A549 (cell line): Measurements from ENCODE around the gene DNAH11. TPM values are rescaled to one million over a fixed set of nuclear protein-coding genes. Genes with fewer than 3 reads are reported as not detected.

Source experiments
- ATAC-seq, 2 experiments: fragments of 200-7000 bp in 1 of 2; fragments of >200 bp in 1 of 2; cut with Nextera tagmentation in 1 of 2; cut with Tn5 transposase in 1 of 2; 3 replicates each; pipeline versions ENCODE4 v1.8.0 to v1.9.1; 2018 to 2020; ENCODE audit warnings: mild to moderate bottlenecking in 1 of 2, moderate library complexity in 1 of 2
- CTCF ChIA-PET: fragments of 300-600 bp; sonication (Branson Sonifier 250); formaldehyde crosslinking; extraction: SDS; loops from one replicate; lab custom pipeline; 2021; ENCODE audit warnings: antibody characterized with exemption, inconsistent platforms; lab: Yijun Ruan, JAX
- POLR2A ChIA-PET: fragments of 350-600 bp; formaldehyde crosslinking; extraction: SDS; loops from one replicate; lab custom pipeline; 2021; ENCODE audit warnings: antibody characterized with exemption, inconsistent platforms; lab: Yijun Ruan, JAX
- DNase-seq, 2 experiments: peaks; one replicate each; pipeline versions ENCODE4 v3.0.0 to v3.0.0-alpha.2; 2011 to 2016; ENCODE audit warnings: low read depth in 1 of 2, low spot score in 1 of 2
- FAIRE-seq: peaks from 2 replicates; lab custom pipeline; 2011; peaks lifted over from hg19 to GRCh38; lab: Jason Lieb, UNC
- H3K27ac ChIP-seq, 2 experiments: fragments of >200 bp; sonication (Bioruptor Twin); formaldehyde crosslinking; 3 replicates each; pipeline ENCODE4 v1.5.1; 2016 to 2017
- H3K4me1 ChIP-seq: fragments of >200 bp; sonication (Bioruptor Twin); formaldehyde crosslinking; 3 replicates; pipeline ENCODE4 v1.6.1; 2016
- H3K4me2 ChIP-seq: fragments of >200 bp; sonication (Bioruptor Twin); formaldehyde crosslinking; 3 replicates; pipeline ENCODE4 v1.6.1; 2016
- H3K4me3 ChIP-seq: fragments of >200 bp; sonication (Bioruptor Twin); formaldehyde crosslinking; 3 replicates; pipeline ENCODE4 v1.5.1; 2016
- H3K9me3 ChIP-seq: fragments of >200 bp; sonication (Bioruptor Twin); formaldehyde crosslinking; 3 replicates; pipeline ENCODE4 v1.6.1; 2016
- CEBPB ChIP-seq, 2 experiments: fragments of >200 bp in 1 of 2; sonication (Bioruptor Twin) in 1 of 2; formaldehyde crosslinking in 1 of 2; IDR thresholded peaks; 2 replicates each; pipeline ENCODE4 v1.6.1; 2012 to 2016
- EHMT2 ChIP-seq: fragments of 200-600 bp; sonication (generic); IDR thresholded peaks from 2 replicates; pipeline ENCODE4 v1.6.1; 2016; ENCODE audit warnings: antibody characterized with exemption, low read depth, mild to moderate bottlenecking, moderate library complexity
- ELK1 ChIP-seq: fragments of 150-350 bp; IDR thresholded peaks from 2 replicates; pipeline ENCODE4 v1.6.1; 2014; ENCODE audit warnings: low read depth, mild to moderate bottlenecking, low read length
- FOXS1 ChIP-seq: fragments of 250-450 bp; sonication (Bioruptor Pico); IDR thresholded peaks from 2 replicates; pipeline ENCODE4 v1.5.0; 2020; ENCODE audit warnings: mild to moderate bottlenecking, moderate library complexity
- HES2 ChIP-seq: fragments of >200 bp; sonication (Bioruptor Twin); formaldehyde crosslinking; IDR thresholded peaks from 2 replicates; pipeline ENCODE4 v1.6.1; 2016
- HOXB5 ChIP-seq: fragments of 250-450 bp; sonication (Bioruptor Pico); IDR thresholded peaks from 2 replicates; pipeline ENCODE4 v1.5.0; 2020; ENCODE audit warnings: mild to moderate bottlenecking, moderate library complexity
- JUNB ChIP-seq: fragments of >200 bp; sonication (Bioruptor Twin); formaldehyde crosslinking; IDR thresholded peaks from 2 replicates; pipeline ENCODE4 v1.6.1; 2016
- KDM5A ChIP-seq: fragments of 200-600 bp; sonication (generic); IDR thresholded peaks from 2 replicates; pipeline ENCODE4 v1.6.1; 2016; ENCODE audit warnings: antibody characterized with exemption, mild to moderate bottlenecking
- MYC ChIP-seq: IDR thresholded peaks from 2 replicates; pipeline ENCODE4 v1.6.1; 2012; ENCODE audit warnings: mild to moderate bottlenecking, inconsistent platforms, low read length, improper control_type of control experiment, borderline replicate concordance
- NFE2L2 ChIP-seq: fragments of 150-350 bp; conservative IDR thresholded peaks from 2 replicates; pipeline ENCODE4 v1.6.1; 2014; ENCODE audit warnings: low read length
- PHF8 ChIP-seq: fragments of 200-600 bp; sonication (generic); IDR thresholded peaks from 2 replicates; pipeline ENCODE4 v1.6.1; 2016; ENCODE audit warnings: low read depth, mild to moderate bottlenecking, antibody characterized with exemption, moderate library complexity, borderline replicate concordance
- RAD21 ChIP-seq, 2 experiments: fragments of >200 bp in 1 of 2; sonication (Bioruptor Twin) in 1 of 2; formaldehyde crosslinking in 1 of 2; IDR thresholded peaks in 1 of 2; conservative IDR thresholded peaks in 1 of 2; 2 replicates in 1 of 2; 3 replicates in 1 of 2; pipeline ENCODE4 v1.6.1; 2012 to 2018; ENCODE audit warnings: inconsistent platforms in 1 of 2
- RARB ChIP-seq: fragments of 250-450 bp; sonication (Bioruptor Pico); IDR thresholded peaks from 2 replicates; pipeline ENCODE4 v1.8.0; 2021; ENCODE audit warnings: mild to moderate bottlenecking, moderate library complexity
- RCOR1 ChIP-seq: fragments of 150-350 bp; IDR thresholded peaks from 2 replicates; pipeline ENCODE4 v1.6.1; 2014; ENCODE audit warnings: antibody characterized with exemption, low read length, low read depth
- ZFP36 ChIP-seq: fragments of 450-650 bp; IDR thresholded peaks from 2 replicates; pipeline ENCODE4 v1.6.1; 2014; ENCODE audit warnings: borderline replicate concordance; ENCODE audit not compliant: partially characterized antibody
- ZSCAN20 ChIP-seq: fragments of 250-450 bp; sonication (Bioruptor Pico); IDR thresholded peaks from 2 replicates; pipeline ENCODE4 v1.8.0; 2022; ENCODE audit warnings: mild to moderate bottlenecking, moderate library complexity
- WGBS: methylation state at CpG from one replicate; pipeline ENCODE4 v1.1.6; 2017; ENCODE audit errors: missing lambda C conversion rate; 5-methylcytosine and 5-hydroxymethylcytosine counted together
- polyA plus RNA-seq, 4 experiments: library from polyadenylated mRNA; depleted of rRNA in 3 of 4; stranded (reverse); fragments of >200 nt; fragmentation: RNase III in 1 of 4; extraction: RNeasy Plus Mini Kit Qiagen cat#74134 plus additional on column Dnase treatment in 1 of 4; gene quantifications; 2 replicates in 3 of 4; 3 replicates in 1 of 4; pipeline ENCODE4 v1.2.3, GENCODE V29; 2011 to 2017
- TF ChIP-seq, protein P1 (sequence below): fragments of >200 bp; sonication (Bioruptor Twin); formaldehyde crosslinking; IDR thresholded peaks from 3 replicates; pipeline ENCODE4 v1.6.1; 2016
- TF ChIP-seq, protein P2 (sequence below): fragments of 200-600 bp; sonication (generic); IDR thresholded peaks from 2 replicates; pipeline ENCODE4 v1.6.1; 2016; ENCODE audit warnings: antibody characterized with exemption, mild to moderate bottlenecking, moderate library complexity
- TF ChIP-seq, protein P3 (sequence below): IDR thresholded peaks from 2 replicates; pipeline ENCODE4 v1.6.1; 2012

Gene DNAH11
- polyA plus RNA-seq, 2 of the 4 experiments (the other 2 are of a cell fraction): 0.03 to 0.13 TPM

- ATAC-seq: no peak
- CTCF ChIA-PET: no interaction called here
These were observed 396.5 kb downstream of the DNAH11 start for GRCh38 chr7:21939136-21939857.

DNA sequence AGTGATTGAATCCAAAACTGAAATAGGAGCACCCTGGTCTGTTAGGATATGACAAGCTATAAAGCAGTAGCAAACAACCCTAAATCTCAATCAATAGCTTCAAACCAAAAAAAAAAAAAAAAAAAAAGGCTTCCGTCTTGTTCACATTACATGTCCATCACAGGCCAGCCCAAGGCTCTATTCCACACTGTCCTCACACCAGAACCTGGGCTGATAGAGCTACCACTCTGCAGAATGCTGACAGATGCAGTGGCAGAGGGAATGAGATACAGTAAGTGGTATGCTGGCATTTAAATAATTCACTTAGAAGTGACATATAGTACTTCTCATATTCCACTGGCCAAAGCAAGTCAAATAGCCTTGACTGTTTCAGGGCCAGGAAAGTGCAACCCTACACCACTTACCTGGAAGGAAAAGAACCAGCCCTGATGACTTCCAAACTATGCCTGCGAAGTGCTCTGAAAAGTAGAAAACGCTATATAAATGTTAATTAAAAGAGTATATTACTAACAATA, 397.1 kb downstream of the DNAH11 start:
- no peak for FAIRE-seq

More at GRCh38 chr7:21939136-21939857, 396.5 kb downstream of the DNAH11 start:
- WGBS: 58% methylated on average over 4 of the region's 4 CpGs
- TF ChIP-seq ZFP36 (no peak), JUNB (no peak), FOXS1 (no peak), MYC (no peak), EHMT2 (no peak)
- TF ChIP-seq, protein P1, sequence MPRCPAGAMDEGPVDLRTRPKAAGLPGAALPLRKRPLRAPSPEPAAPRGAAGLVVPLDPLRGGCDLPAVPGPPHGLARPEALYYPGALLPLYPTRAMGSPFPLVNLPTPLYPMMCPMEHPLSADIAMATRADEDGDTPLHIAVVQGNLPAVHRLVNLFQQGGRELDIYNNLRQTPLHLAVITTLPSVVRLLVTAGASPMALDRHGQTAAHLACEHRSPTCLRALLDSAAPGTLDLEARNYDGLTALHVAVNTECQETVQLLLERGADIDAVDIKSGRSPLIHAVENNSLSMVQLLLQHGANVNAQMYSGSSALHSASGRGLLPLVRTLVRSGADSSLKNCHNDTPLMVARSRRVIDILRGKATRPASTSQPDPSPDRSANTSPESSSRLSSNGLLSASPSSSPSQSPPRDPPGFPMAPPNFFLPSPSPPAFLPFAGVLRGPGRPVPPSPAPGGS: no peak
- TF ChIP-seq, all 56 proteins: peak for 0
- Histone ChIP-seq H3K9me3 (no peaks in the 10 kb centered on the region), H3K27ac (no peak overlapping the region), H3K4me3 (no peak overlapping the region), H3K4me2 (no peak overlapping the region), H3K4me1 (no peaks in the 10 kb centered on the region; the same call in 2 of the 3 replicates)
- no peak for FAIRE-seq
- DNase-seq: no peak
- POLR2A ChIA-PET: no interaction called here

More for the DNA sequence above, 397.1 kb downstream of the DNAH11 start:
- H3K9me3 ChIP-seq: no peaks in the 10 kb centered on the region
- no peak for TF ChIP-seq ZSCAN20 (CRISPR knock-in tag)
- TF ChIP-seq RCOR1: no peak
- no peak for TF ChIP-seq KDM5A
- TF ChIP-seq PHF8: no peak
- TF ChIP-seq RARB (CRISPR knock-in tag): no peak
- TF ChIP-seq, protein P2, sequence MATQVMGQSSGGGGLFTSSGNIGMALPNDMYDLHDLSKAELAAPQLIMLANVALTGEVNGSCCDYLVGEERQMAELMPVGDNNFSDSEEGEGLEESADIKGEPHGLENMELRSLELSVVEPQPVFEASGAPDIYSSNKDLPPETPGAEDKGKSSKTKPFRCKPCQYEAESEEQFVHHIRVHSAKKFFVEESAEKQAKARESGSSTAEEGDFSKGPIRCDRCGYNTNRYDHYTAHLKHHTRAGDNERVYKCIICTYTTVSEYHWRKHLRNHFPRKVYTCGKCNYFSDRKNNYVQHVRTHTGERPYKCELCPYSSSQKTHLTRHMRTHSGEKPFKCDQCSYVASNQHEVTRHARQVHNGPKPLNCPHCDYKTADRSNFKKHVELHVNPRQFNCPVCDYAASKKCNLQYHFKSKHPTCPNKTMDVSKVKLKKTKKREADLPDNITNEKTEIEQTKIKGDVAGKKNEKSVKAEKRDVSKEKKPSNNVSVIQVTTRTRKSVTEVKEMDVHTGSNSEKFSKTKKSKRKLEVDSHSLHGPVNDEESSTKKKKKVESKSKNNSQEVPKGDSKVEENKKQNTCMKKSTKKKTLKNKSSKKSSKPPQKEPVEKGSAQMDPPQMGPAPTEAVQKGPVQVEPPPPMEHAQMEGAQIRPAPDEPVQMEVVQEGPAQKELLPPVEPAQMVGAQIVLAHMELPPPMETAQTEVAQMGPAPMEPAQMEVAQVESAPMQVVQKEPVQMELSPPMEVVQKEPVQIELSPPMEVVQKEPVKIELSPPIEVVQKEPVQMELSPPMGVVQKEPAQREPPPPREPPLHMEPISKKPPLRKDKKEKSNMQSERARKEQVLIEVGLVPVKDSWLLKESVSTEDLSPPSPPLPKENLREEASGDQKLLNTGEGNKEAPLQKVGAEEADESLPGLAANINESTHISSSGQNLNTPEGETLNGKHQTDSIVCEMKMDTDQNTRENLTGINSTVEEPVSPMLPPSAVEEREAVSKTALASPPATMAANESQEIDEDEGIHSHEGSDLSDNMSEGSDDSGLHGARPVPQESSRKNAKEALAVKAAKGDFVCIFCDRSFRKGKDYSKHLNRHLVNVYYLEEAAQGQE: no peak
- TF ChIP-seq RAD21 (conservative IDR thresholded peaks at IDR 0.05 in 1 of 2, IDR thresholded peaks at IDR 0.05 in 1 of 2): no peak
- no peak for TF ChIP-seq NFE2L2
- TF ChIP-seq CEBPB (IDR thresholded peaks at IDR 0.05): no peak
- TF ChIP-seq ELK1: no peak
- no peak for TF ChIP-seq HES2
- TF ChIP-seq, protein P3, sequence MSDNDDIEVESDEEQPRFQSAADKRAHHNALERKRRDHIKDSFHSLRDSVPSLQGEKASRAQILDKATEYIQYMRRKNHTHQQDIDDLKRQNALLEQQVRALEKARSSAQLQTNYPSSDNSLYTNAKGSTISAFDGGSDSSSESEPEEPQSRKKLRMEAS: no peak
- no peak for TF ChIP-seq HOXB5 (CRISPR knock-in tag)
- ATAC-seq: no peak
- WGBS: 75% methylated on average over 3 of the region's 3 CpGs
- DNase-seq: no peak
- H3K4me1 ChIP-seq: no peaks in the 10 kb centered on the region; the same call in 2 of the 3 replicates
- H3K4me3 ChIP-seq: no peak overlapping the region
- H3K27ac ChIP-seq: no peak overlapping the region
- H3K4me2 ChIP-seq: no peak overlapping the region
- ChIA-PET CTCF (no interaction called here), POLR2A (no interaction called here)
